Measurements from ENCODE around the gene MAPK8IP1. TPM values are rescaled to one million over a fixed set of nuclear protein-coding genes. Genes with fewer than 3 reads are reported as not detected.

Gene MAPK8IP1
- total and polyA plus RNA-seq, 2 donors (not counting 1 experiment from before 2014, with no cell fraction given), result 2.1 to 4.0 TPM

DNA sequence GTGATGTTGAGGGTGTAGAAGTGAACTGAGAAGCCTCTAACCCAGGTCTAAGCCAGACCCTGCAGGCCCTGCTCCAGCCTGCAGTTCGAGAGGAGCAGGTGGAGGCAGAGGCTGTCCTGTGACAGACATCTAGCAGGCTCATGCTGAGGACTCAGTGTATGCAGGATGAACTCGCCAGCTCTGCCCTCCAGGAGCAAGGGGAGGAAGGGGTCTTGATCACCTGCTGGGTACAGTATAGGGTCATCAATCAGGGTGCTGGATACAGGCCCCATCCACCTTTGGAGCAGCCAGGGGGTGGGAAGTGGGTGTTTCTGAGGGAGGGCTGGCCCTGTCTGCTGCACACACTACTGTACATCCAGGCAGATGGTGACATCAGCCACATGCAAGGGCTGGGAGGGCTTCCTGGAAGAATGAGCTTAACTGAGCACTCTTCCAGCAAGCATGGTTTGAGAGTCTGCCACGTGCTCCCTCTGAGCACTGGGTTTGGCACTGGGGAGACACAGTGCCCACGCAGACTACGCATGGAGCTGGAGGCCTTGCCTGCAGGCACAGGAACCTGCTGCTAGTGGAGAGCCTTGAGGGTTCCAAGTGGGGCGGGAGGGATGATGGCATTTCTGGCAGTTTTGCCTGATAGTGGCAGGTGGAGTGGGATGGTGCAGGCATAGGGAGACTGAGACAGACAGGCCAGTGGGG lies 9.2 kb downstream of the MAPK8IP1 start:
- H3K9me3 Mint-ChIP-seq (ENCODE audit: insufficient read depth), result no peaks in the 10 kb centered on the region

More for the DNA sequence above, 9.2 kb downstream of the MAPK8IP1 start:
- ATAC-seq (ENCODE audit: low read depth) (no peak), DNase-seq (no peak)
- Mint-ChIP-seq H3K4me1 (peaks cover 7% of the 10 kb centered on the region), H3K4me3 (no peak overlapping the region), H3K27me3 (peaks cover 31% of the 10 kb centered on the region), H3K27ac (no peak overlapping the region)
- ChIA-PET POLR2A (no interaction called here), CTCF (no interaction called here)
- Histone ChIP-seq H3K36me3 (replicated peaks in 1 of 2; ENCODE audit: control extremely low read depth in 1 of 2, control insufficient read depth in 1 of 2, extremely low read depth in 1 of 2, insufficient read depth in 2 of 2, low read length in 1 of 2) (no peaks in the 10 kb centered on the region), H3K79me2 (ENCODE audit: control insufficient read depth, insufficient read depth, low read length) (no peaks in the 10 kb centered on the region), H3K4me2 (replicated peaks; ENCODE audit: low read depth, low read length, poor library complexity, severe bottlenecking) (no peak overlapping the region), H3K9ac (ENCODE audit: low read length) (no peak overlapping the region), H3K4me1 (ENCODE audit: control insufficient read depth in 2 of 2, insufficient read depth in 2 of 2, low read length in 2 of 2) (peaks cover 9 to 11% of the 10 kb centered on the region in 2 donors), H3K27ac (ENCODE audit: low read length in 2 of 2) (no peak overlapping the region), H3K27me3 (replicated peaks in 1 of 4; ENCODE audit: control extremely low read depth in 1 of 4, control insufficient read depth in 3 of 4, insufficient read depth in 4 of 4, low read length in 3 of 4) (peaks cover 0 to 47% (median 22%) of the 10 kb centered on the region in 4 experiments), H4K20me1 (ENCODE audit: control insufficient read depth, insufficient read depth, low read length, poor library complexity, severe bottlenecking) (no peaks in the 10 kb centered on the region), H3K9me3 (ENCODE audit: control extremely low read depth in 1 of 3, control insufficient read depth in 2 of 3, insufficient read depth in 1 of 3, low read length in 2 of 3) (peaks cover 0 to 12% (median 0%) of the 10 kb centered on the region in 3 donors), H2AFZ (ENCODE audit: insufficient read depth, low read depth, low read length, poor library complexity, severe bottlenecking) (no peak overlapping the region), H3K4me3 (ENCODE audit: control extremely low read depth in 1 of 5, extremely low read depth in 1 of 5, insufficient read depth in 1 of 5, low read depth in 2 of 5, low read length in 4 of 5) (no peak overlapping the region)
- intact Hi-C loops (cut with micrococcal nuclease), result no loop called here
- WGBS (ENCODE audit: insufficient coverage), result 80% methylated on average over 6 of the region's 6 CpGs
- no peak for TF ChIP-seq EZH2 (IDR thresholded peaks at IDR 0.05; ENCODE audit: borderline replicate concordance, insufficient read depth, low read depth, low read length, poor library complexity, severe bottlenecking)
- TF ChIP-seq, protein P1, sequence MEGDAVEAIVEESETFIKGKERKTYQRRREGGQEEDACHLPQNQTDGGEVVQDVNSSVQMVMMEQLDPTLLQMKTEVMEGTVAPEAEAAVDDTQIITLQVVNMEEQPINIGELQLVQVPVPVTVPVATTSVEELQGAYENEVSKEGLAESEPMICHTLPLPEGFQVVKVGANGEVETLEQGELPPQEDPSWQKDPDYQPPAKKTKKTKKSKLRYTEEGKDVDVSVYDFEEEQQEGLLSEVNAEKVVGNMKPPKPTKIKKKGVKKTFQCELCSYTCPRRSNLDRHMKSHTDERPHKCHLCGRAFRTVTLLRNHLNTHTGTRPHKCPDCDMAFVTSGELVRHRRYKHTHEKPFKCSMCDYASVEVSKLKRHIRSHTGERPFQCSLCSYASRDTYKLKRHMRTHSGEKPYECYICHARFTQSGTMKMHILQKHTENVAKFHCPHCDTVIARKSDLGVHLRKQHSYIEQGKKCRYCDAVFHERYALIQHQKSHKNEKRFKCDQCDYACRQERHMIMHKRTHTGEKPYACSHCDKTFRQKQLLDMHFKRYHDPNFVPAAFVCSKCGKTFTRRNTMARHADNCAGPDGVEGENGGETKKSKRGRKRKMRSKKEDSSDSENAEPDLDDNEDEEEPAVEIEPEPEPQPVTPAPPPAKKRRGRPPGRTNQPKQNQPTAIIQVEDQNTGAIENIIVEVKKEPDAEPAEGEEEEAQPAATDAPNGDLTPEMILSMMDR (IDR thresholded peaks at IDR 0.05), result no peak

Measured in B cell (primary cell).